ENCODE results near the gene C1orf52.
"Not testable (repeated sequence)": the region's sequence is repeated elsewhere in the genome, so short reads cannot be mapped to it uniquely, and the experiment has no call there.

The C1orf52 gene

DNA sequence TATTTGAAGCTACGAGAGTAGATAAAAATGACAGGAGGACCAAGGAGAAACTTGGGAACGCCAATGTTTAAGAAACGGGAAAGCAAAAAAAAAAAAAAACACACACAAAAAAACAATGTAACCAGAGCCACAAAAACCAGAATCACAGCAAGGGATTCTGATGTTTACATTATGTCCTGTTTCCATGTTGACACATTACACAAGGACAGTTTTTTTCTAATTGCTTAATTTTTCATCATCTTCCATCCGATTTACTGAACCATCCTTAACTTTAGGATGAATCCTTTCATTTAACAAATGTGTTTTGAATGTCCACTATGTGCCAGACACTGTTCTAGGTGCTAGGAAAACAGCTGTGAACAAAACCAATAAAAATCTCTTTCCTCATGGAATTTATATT, 18.3 kb upstream of the C1orf52 start:
- DNase-seq = no peak

DNA sequence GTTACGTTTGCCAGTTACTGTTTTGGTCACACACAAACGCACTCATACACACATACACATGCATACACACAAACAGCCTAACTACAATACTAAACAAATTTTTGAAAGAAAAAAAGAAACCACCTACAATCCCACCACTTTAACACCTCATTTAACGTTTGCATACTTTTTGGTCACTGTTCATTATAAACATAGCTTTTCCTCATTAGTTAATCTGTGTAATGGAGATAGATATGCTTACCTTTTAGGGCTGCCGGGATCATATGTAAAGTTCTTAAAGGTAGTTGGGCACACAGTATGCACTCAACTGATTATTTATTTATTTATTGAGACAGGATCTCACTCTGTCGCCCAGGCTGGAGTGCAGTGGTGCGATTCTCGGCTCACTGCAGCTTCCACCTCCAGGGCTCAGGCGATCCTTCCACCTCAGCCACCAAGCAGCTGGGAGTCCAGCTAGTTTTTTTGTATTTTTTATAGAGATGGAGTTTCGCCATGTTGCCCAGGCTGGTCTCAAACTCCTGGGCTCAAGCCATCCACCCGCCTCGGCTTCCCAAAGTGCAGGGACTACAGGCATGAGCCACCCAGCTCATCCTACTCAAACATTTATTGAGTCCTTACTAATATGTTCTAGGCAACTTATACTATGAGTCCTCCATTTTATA, 17.6 kb upstream of the C1orf52 start:
- DNase-seq = no peak

GRCh38 chr1:85276215-85276977, 16.9 kb upstream of the C1orf52 start, which contains the start of gene BCL10:
Gene BCL10, minus strand, starts transcription at chr1:85276632. Its CDS starts 280 bp downstream, at chr1:85276352.
- peak; percentile 96 for DNase-seq

- DNase-seq = no peak
Observed at GRCh38 chr1:85275701-85276214, 16.3 kb upstream of the C1orf52 start.

- no peak for DNase-seq
Observed at GRCh38 chr1:85274969-85275453, 15.5 kb upstream of the C1orf52 start.

DNA sequence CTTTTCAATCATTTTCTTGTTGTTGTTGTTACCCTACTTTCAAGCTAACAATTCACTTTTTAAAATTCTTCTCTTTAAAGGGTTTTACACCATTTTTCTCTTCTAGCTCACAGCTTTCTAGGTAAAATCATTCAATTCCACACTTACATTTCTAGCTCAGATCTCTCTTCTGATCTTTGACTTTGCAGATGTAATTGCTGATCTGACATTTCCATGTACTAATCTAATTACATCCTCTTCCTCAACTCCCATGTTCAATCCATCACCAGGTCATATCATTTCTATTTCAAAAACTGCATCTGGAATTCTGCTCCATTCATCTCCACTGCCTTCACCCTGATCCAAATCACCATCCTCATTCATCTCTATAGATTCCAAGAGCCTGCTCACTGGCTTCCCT, 13.9 kb upstream of the C1orf52 start:
- DNase-seq = no peak

- DNase-seq = no peak
Observed at GRCh38 chr1:85268801-85269585, 9.5 kb upstream of the C1orf52 start.

DNA sequence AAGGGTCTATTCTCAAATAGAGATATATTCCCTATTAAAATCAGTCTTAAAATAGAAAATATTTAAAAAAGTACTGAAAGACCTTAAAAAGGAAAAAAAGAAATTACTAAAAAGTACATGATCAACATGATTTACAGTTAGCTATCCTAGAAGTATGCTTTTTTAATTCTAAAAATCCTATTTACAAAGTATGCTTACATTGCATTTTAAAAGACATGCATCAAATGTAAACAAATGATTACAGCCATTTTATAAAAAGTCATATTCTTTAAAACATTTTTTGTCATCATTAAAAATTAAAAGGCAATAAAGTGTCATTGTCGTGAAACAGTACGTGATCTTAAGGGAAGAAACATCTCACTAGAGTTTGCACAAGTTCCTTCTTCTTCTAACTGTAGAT, 7.9 kb upstream of the C1orf52 start:
- DNase-seq = no peak

- no peak for DNase-seq
Observed at GRCh38 chr1:85264150-85264549, 4.7 kb upstream of the C1orf52 start.

DNA sequence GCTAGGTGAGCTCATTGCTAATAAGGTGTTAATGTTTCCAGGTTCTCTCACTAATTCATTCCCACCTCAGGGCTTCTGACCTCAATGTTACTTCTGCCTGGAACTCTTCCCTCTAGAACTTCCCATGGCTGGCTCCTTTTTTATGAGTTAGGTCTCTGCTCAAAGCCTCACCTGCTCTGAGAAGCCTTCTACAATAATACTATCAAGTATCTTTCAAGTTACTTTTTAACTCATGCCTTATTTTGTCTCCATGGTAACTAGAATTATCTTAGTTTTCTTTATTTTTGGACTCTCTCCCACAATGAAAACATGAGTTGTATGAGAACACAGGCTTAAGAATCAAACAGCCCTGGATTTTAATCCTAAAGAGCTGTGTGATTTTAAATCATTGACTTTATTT, 3.5 kb upstream of the C1orf52 start:
- no peak for DNase-seq

DNA sequence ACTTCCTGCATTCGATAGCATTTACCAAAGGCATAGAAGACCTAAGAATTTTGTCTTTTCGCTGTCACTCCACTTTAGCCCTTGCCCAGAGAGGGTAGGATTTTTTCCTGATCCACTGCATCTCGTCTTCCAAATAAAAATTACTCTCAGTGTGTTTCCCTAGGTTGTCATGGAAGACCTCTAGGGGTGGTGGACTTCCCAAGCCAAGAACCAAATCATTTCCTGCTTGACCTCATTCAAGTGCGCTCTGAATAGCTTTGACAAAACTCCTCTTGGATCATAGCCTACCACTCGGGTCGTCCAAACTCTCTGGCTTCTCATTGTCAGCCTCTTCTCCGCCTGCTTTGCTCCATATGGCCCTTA, 431 bp upstream of the C1orf52 start:
- DNase-seq = no peak

DNA sequence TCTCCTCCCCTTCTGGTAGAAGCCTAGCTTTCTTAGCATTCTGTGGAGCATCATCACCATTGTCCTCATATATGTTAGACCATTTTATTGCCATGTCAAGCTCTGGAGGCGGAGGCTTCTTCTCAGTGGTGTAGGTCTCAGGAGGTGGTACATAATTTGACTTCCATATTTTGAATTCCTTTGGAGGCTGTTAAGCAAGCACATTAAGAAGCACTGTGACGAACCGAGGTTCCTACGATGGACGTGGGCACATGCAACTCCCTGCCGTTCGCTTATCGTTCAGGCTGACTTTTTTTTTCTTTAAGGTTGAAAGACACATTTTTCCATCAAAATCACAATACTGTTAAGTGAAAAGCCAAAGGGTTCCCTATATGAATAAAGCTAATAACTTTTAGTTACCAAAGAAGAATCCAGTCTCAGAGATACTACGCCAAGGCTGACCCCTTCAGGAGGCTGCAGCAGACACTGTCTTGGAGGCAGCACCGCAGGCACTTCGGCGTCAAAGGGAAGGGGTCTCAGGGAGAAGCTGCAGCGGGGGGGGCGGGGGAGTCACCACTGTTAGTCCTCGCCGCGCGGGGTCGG, 835 bp downstream of the C1orf52 start:
- DNase-seq = no peak

DNA sequence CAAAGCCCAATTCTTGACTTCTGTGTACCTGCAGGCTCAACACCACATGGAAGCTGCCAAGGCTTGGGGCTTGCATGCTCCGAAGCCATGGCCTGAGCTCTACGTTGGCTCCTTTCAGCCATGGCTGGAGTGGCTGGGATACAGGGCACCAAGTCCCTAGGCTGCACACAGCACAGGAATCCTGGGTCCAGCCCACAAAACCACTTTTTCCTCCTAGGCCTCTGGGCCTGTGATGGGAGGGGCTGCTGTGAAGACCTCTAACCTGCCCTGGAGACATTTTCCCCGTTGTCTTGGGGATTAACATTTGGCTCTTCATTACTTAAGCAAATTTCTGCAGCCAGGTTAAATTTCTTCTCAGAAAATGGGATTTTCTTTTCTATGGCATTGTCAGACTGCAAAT, 10.4 kb downstream of the C1orf52 start:
- DNase-seq = not testable (repeated sequence)

DNA sequence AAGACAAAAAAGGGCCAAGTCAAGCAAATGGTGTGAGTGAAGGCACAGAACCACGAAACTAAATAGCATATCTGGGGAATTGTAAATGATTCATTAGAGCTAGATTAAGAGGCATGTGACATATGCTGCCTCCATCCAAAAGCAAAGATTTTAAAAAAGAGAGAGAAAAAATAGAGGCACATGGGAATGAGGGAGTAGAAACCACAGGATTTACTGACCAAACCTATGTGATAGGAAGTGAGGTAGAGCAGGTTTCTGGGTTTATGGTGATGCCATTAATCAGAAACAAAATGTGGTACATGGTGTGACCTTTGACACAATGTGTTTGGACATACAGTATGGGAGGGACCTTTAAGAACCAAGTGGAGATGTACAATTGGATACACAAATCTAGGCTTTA, 13.6 kb downstream of the C1orf52 start:
- no peak for DNase-seq

DNA sequence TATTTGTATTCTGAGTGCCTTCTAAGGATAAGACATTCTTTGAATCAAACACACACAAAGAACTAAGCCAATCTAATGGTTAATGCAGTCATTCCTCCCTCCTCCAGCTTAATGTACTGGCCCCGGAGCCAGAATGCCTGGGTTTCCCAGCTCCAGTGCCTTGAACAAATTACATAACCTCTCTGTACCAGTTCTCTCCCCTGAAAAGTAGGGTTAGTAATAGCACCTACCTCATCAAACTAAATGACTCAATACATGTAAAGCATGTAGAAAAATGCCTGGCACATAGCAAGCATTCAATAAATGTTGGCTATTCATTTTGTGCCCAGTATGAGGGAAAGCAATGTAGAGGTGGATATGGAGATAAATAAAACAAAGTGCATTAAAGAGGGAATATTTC, 14.0 kb downstream of the C1orf52 start:
- DNase-seq = no peak

GRCh38 chr1:85244271-85245061, 15.0 kb downstream of the C1orf52 start:
- no peak for DNase-seq

DNA sequence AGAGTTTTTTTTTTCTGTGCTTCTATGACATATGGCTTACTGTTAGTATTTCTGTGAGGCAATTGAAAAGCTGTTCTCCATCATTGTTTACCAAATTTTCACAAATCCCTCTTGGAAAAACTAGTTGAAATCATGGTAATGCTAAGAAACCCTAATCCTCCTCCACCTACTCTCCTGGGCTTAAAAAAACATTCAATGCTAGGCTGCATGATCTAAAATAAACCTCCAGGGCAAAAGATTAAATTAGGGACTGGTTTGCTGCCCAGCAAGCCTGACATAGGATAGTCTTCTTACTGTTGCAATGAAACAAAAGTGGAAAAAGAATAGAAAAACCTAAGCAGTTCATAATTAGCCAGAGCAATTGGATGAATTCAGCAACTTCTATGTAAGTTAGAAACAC, 16.1 kb downstream of the C1orf52 start:
- no peak for DNase-seq

GRCh38 chr1:85240643-85241042, 18.8 kb downstream of the C1orf52 start:
- DNase-seq = no peak

GRCh38 chr1:85240174-85240601, 19.3 kb downstream of the C1orf52 start:
- no peak for DNase-seq

DNA sequence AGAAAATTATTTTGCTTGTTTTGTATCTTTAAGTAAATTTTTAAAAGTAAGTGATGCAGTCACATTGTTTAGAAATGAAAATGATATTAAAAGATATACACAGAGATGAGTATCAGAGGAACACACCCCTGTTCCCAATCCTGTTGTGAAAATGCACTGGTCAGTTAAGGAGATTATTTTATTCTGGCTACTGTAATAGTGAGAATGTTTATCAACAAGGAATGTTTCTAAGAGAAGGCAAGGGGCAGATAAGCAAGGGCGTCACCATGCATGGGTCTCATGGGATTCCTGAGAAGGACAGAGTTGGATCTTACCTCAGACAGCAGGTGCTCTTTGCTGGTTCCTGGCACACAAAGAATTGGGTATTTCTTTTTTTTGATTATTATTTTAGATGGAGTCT, 21.8 kb downstream of the C1orf52 start:
- no peak for DNase-seq

GRCh38 chr1:85230305-85230977, 29.0 kb downstream of the C1orf52 start:
- DNase-seq = no peak
